A673 (cell line): Measurements from ENCODE around the gene FKRP. TPM values are rescaled to one million over a fixed set of nuclear protein-coding genes. Genes with fewer than 3 reads are reported as not detected.
"Not testable (repeated sequence)": the region's sequence is repeated elsewhere in the genome, so short reads cannot be mapped to it uniquely, and the experiment has no call there.

Experiments
- BruUV-seq: library from RNA; stranded (reverse); fragments of 400-500 nt; replicated peaks from 2 replicates; lab custom pipeline; 2021; lab: Mats Ljungman, UMichigan
- CTCF ChIA-PET: fragments of 300-600 bp; sonication (Branson Sonifier 250); formaldehyde crosslinking; loops from one replicate; lab custom pipeline; 2022; ENCODE audit warnings: antibody characterized with exemption; lab: Charles Lee
- POLR2A ChIA-PET: fragments of 300-600 bp; sonication (Branson Sonifier 250); formaldehyde crosslinking; loops from one replicate; lab custom pipeline; 2022; ENCODE audit warnings: antibody characterized with exemption; ENCODE audit not compliant: low non-redundant PET; lab: Charles Lee
- DNase-seq: peaks from one replicate; pipeline ENCODE4 v3.0.0-alpha.2; 2015; ENCODE audit warnings: low spot score
- H3K27ac ChIP-seq: fragments of 200-600 bp; sonication (generic); 2 replicates; pipeline ENCODE4 v1.5.1; 2016; ENCODE audit warnings: mixed run types, low read depth, mild to moderate bottlenecking, mixed read lengths, antibody characterized with exemption, low read length; ENCODE audit not compliant: poor library complexity, severe bottlenecking
- H3K27me3 ChIP-seq: fragments of 200-600 bp; sonication (generic); replicated peaks from 2 replicates; pipeline ENCODE4 v1.6.1; 2017; ENCODE audit warnings: mixed run types, low read depth, mild to moderate bottlenecking, mixed read lengths, antibody characterized with exemption, low read length; ENCODE audit not compliant: insufficient read depth, poor library complexity
- H3K36me3 ChIP-seq: fragments of 200-600 bp; sonication (generic); 2 replicates; pipeline ENCODE4 v1.6.1; 2016; ENCODE audit warnings: mixed run types, mild to moderate bottlenecking, mixed read lengths, antibody characterized with exemption, low read length; ENCODE audit not compliant: insufficient read depth, poor library complexity, severe bottlenecking
- H3K4me1 ChIP-seq: fragments of 200-600 bp; sonication (generic); 2 replicates; pipeline ENCODE4 v1.6.1; 2017; ENCODE audit warnings: mixed run types, mild to moderate bottlenecking, mixed read lengths, antibody characterized with exemption, low read length; ENCODE audit not compliant: insufficient read depth, poor library complexity, severe bottlenecking
- H3K4me3 ChIP-seq: fragments of 200-600 bp; sonication (generic); 2 replicates; pipeline ENCODE4 v1.5.1; 2016; ENCODE audit warnings: low read depth, mixed run types, mild to moderate bottlenecking, mixed read lengths, low read length; ENCODE audit not compliant: poor library complexity, severe bottlenecking
- H3K9me3 ChIP-seq: fragments of 200-600 bp; sonication (generic); 2 replicates; pipeline ENCODE4 v1.6.1; 2016; ENCODE audit warnings: mixed run types, low read depth, mild to moderate bottlenecking, mixed read lengths, antibody characterized with exemption, low read length; ENCODE audit not compliant: poor library complexity, severe bottlenecking
- CTCF ChIP-seq: fragments of 300-800, 200-600 bp; sonication (generic); conservative IDR thresholded peaks from 2 replicates; pipeline ENCODE4 v1.5.1; 2017; ENCODE audit warnings: low read depth, mild to moderate bottlenecking, antibody characterized with exemption, low read length, moderate library complexity, mixed read lengths
- EZH2 ChIP-seq: fragments of 200-600 bp; sonication (generic); IDR thresholded peaks from 2 replicates; pipeline ENCODE4 v1.6.1; 2017; ENCODE audit warnings: borderline replicate concordance, low read depth, mild to moderate bottlenecking, mixed read lengths, antibody characterized with exemption, low read length; ENCODE audit not compliant: poor library complexity, severe bottlenecking
- intact Hi-C: fragments of 100-400 bp; cut with micrococcal nuclease; formaldehyde crosslinking; loops from one replicate; pipeline ENCODE4 v1.10.0; 2022; ENCODE audit not compliant: unreplicated experiment
- microRNA-seq: library from miRNA; unstranded; fragments of <30 nt; microRNA quantifications from one replicate; pipeline ENCODE4 v1.2.0, GENCODE V29; 2021
- total RNA-seq: library from RNA; stranded (reverse); gene quantifications from 2 replicates; pipeline ENCODE4 v1.2.3, GENCODE V29; 2021

FKRP gene
- total RNA-seq, 1 experiment from 2014 or later: 23.6 TPM

- intact Hi-C loops: no loop called here
- BruUV-seq: no TSS peak
- H3K9me3 ChIP-seq: no peaks in the 10 kb centered on the region
- no peak for DNase-seq
- H3K36me3 ChIP-seq: no peaks in the 10 kb centered on the region
- CTCF ChIA-PET: no interaction called here
- no peaks in the 10 kb centered on the region for H3K27me3 ChIP-seq
- H3K27ac ChIP-seq: no peak overlapping the region
- H3K4me1 ChIP-seq: no peaks in the 10 kb centered on the region
- no peak overlapping the region for H3K4me3 ChIP-seq
- POLR2A ChIA-PET: no interaction called here
- no peak for TF ChIP-seq CTCF
- TF ChIP-seq EZH2: no peak
These were observed 57.7 kb downstream of the FKRP start for GRCh38 chr19:46803555-46803954.

- BruUV-seq, H3K27ac ChIP-seq, intact Hi-C loops, DNase-seq, H3K27me3 ChIP-seq, POLR2A ChIA-PET, H3K4me1 ChIP-seq, CTCF ChIA-PET, H3K9me3 ChIP-seq, H3K4me3 ChIP-seq, H3K36me3 ChIP-seq: not testable (repeated sequence)
These were observed 58.6 kb downstream of the FKRP start for GRCh38 chr19:46804432-46804831.

- no peaks in the 10 kb centered on the region for H3K36me3 ChIP-seq
- CTCF ChIA-PET: no interaction called here
These were observed 60.8 kb downstream of the FKRP start for GRCh38 chr19:46806656-46807055.

More at GRCh38 chr19:46806656-46807055, 60.8 kb downstream of the FKRP start:
- no peak overlapping the region for H3K4me3 ChIP-seq
- no peak overlapping the region for H3K27ac ChIP-seq
- BruUV-seq: no TSS peak
- H3K27me3 ChIP-seq: no peaks in the 10 kb centered on the region
- no peaks in the 10 kb centered on the region for H3K4me1 ChIP-seq
- intact Hi-C loops: no loop called here
- DNase-seq: no peak
- POLR2A ChIA-PET: no interaction called here
- H3K9me3 ChIP-seq: no peaks in the 10 kb centered on the region
- TF ChIP-seq EZH2: no peak
- TF ChIP-seq CTCF: no peak

Small RNAs within 50 kb of the gene (microRNA-seq; reads per million reads assigned to microRNA genes)
- gene MIR320E: 6.2 reads per million, percentile 20 among the genes with 10 or more reads in this experiment

Other genes starting within 250 kb of the FKRP start
- 272 and 291 TPM in 2 replicates for gene CALM3, start 144.7 kb upstream of the FKRP start, total RNA-seq
- 0.46 TPM in 1 of 2 replicates, not detected in the other for gene PTGIR, start 121.0 kb upstream of the FKRP start, total RNA-seq
- gene GNG8, start 109.9 kb upstream of the FKRP start, total RNA-seq: not detected in 2 replicates
- 0.32 and 1.1 TPM in 2 replicates for gene DACT3, start 84.9 kb upstream of the FKRP start, total RNA-seq
- gene PRKD2, start 28.9 kb upstream of the FKRP start, total RNA-seq: 45.1 and 60.3 TPM in 2 replicates
- 134 and 157 TPM in 2 replicates for gene STRN4, start 393 bp downstream of the FKRP start, total RNA-seq
- gene SLC1A5, start 42.5 kb downstream of the FKRP start, total RNA-seq: 283 and 295 TPM in 2 replicates
- 226 and 241 TPM in 2 replicates for gene AP2S1, start 104.8 kb downstream of the FKRP start, total RNA-seq
- 76.5 and 76.7 TPM in 2 replicates for gene ARHGAP35, start 114.9 kb downstream of the FKRP start, total RNA-seq